Activated CD8-positive, alpha-beta T cell treated with anti-CD3 and anti-CD28 coated beads for 36 hours (primary cell): ENCODE data around the gene MB. TPM values are rescaled to one million over a fixed set of nuclear protein-coding genes. Genes with fewer than 3 reads are reported as not detected.

Source experiments
- ATAC-seq: fragments of 200-7000 bp; cut with Tn5 transposase; one replicate; pipeline ENCODE4 v1.10.0; 2021; ENCODE audit warnings: mild to moderate bottlenecking, moderate library complexity
- CTCF ChIA-PET: fragments of 350-600 bp; sonication (Branson Sonifier 250); formaldehyde crosslinking; loops from one replicate; lab custom pipeline; 2021; ENCODE audit warnings: antibody characterized with exemption; lab: Charles Lee
- POLR2A ChIA-PET: fragments of 350-600 bp; sonication (Branson Sonifier 250); formaldehyde crosslinking; loops from one replicate; lab custom pipeline; 2021; ENCODE audit warnings: antibody characterized with exemption; lab: Charles Lee
- DNase-seq: peaks from one replicate; pipeline ENCODE4 v3.0.0-alpha.2; 2020
- H3K27ac Mint-ChIP-seq: one replicate; pipeline ENCODE4 v1.8.0; 2021; ENCODE audit warnings: mild to moderate bottlenecking, mixed read lengths
- H3K27me3 Mint-ChIP-seq: one replicate; pipeline ENCODE4 v1.8.0; 2021; ENCODE audit warnings: mixed read lengths
- H3K36me3 Mint-ChIP-seq: one replicate; pipeline ENCODE4 v1.8.0; 2021; ENCODE audit warnings: low read depth, mixed read lengths
- H3K4me1 Mint-ChIP-seq: one replicate; pipeline ENCODE4 v1.8.0; 2021; ENCODE audit warnings: low read depth, mixed read lengths
- H3K4me3 Mint-ChIP-seq: one replicate; pipeline ENCODE4 v1.8.0; 2021; ENCODE audit warnings: mild to moderate bottlenecking, moderate library complexity, mixed read lengths
- H3K9me3 Mint-ChIP-seq: one replicate; pipeline ENCODE4 v1.8.0; 2021; ENCODE audit warnings: mixed read lengths
- CTCF ChIP-seq: fragments of 200-600 bp; IDR thresholded peaks from one replicate; pipeline ENCODE4 v1.8.0; 2022; ENCODE audit warnings: antibody characterized with exemption, mild to moderate bottlenecking
- intact Hi-C: fragments of 100-400 bp; cut with micrococcal nuclease; formaldehyde crosslinking; loops from one replicate; pipeline ENCODE4 v1.10.0; 2022
- total RNA-seq, 2 experiments: library from RNA; stranded (reverse); gene quantifications; one replicate each; pipeline ENCODE4 v1.2.3, GENCODE V29; 2021

The MB gene
- total RNA-seq, 2 experiments from 2014 or later: not detected

DNA sequence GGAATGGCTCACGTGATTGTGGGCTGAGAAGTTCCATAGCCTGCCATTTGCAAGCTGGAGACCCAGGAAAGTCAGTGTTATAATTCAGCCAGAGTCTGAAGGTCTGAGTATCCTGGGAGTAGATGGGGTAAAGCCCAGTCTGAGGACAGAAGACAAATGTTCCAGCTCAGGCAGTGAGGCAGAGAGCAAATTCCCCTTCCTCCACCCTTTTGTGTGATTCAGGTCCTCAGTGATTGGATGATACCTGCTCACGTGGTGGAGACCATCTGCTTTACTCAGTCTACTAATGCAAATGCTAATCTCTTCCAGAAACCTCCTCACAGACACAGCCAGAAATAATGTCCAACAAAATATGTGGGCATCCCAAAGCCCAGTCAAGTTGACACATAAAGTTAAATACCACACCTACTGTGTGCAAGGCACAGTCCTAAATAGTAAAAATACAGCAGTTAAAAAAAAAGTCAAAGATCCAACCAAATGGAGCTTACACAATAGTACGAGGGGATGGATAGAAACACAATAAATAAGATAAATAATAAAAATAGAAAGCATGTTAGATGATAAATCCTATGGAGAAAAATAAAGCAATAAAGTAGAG, 17.9 kb upstream of the MB start:
- ATAC-seq: no peak
- POLR2A ChIA-PET: interaction anchor here (1.0 to 6.6 kb wide), 2 partner anchors 14 to 45 kb away, joined by 3 to 29 read pairs; partner anchors contain the start of gene APOL6
- no peaks in the 10 kb centered on the region for H3K36me3 Mint-ChIP-seq
- no peak for DNase-seq
- H3K4me1 Mint-ChIP-seq: peaks cover 16% of the 10 kb centered on the region
- H3K27me3 Mint-ChIP-seq: no peaks in the 10 kb centered on the region
- no peak overlapping the region for H3K27ac Mint-ChIP-seq
- no peak for TF ChIP-seq CTCF
- H3K9me3 Mint-ChIP-seq: no peaks in the 10 kb centered on the region
- H3K4me3 Mint-ChIP-seq: no peak overlapping the region
- intact Hi-C loops: no loop called here
- CTCF ChIA-PET: interaction anchor here (0.7 to 2.1 kb wide), 5 partner anchors 11 to 489 kb away, joined by 3 to 6 read pairs (median 3); partner anchors contain the start of gene APOL6

- DNase-seq: no peak
- Mint-ChIP-seq H3K9me3 (peaks cover 1% of the 10 kb centered on the region), H3K27ac (no peak overlapping the region), H3K36me3 (no peaks in the 10 kb centered on the region), H3K4me1 (peaks cover 24% of the 10 kb centered on the region), H3K4me3 (no peak overlapping the region), H3K27me3 (no peaks in the 10 kb centered on the region)
- intact Hi-C loops: no loop called here
- POLR2A ChIA-PET: interaction anchor here (6.6 kb wide), 1 partner anchor 15 kb away, joined by 29 read pairs; the partner anchor contains the start of gene APOL6
- ATAC-seq: peak; percentile 53
- CTCF ChIA-PET: interaction anchor here (1.1 to 2.1 kb wide), 2 partner anchors 10 to 490 kb away, joined by 4 to 6 read pairs; no protein-coding TSS in a partner anchor
- no peak for TF ChIP-seq CTCF
Measured at GRCh38 chr22:35634015-35634414, 16.9 kb upstream of the MB start.

DNA sequence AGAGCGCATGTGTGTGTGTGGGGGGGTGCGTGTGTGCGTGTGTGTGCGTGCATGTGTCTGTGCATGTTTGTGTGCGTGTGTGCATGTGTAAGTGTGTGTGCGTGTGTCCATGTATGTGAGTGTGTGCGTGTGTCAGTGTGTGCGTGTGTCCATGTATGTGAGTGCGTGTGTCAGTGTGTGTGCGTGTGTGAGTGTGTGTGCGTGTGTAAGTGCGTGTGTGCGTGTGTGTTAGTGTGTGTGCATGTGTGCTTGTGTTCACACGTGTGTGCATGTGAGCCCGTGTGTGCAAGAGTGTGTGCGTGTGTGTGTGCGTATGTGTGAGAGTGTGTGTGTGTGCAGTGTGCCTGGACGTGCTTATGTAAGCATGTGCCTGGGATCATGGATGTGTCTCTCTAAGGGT, 16.4 kb upstream of the MB start:
- Mint-ChIP-seq H3K4me3 (no peak overlapping the region), H3K27ac (no peak overlapping the region), H3K36me3 (no peaks in the 10 kb centered on the region), H3K27me3 (no peaks in the 10 kb centered on the region), H3K4me1 (peaks cover 24% of the 10 kb centered on the region), H3K9me3 (peaks cover 3% of the 10 kb centered on the region)
- ChIA-PET CTCF (interaction anchor here (2.1 kb wide), 1 partner anchor 491 kb away, joined by 6 read pairs; no protein-coding TSS in a partner anchor), POLR2A (no interaction called here)
- no peak for TF ChIP-seq CTCF
- DNase-seq (no peak), ATAC-seq (no peak)
- intact Hi-C loops: no loop called here

GRCh38 chr22:35632935-35633334, 15.8 kb upstream of the MB start:
- no peak for DNase-seq
- H3K27ac Mint-ChIP-seq: no peak overlapping the region
- intact Hi-C loops: no loop called here
- H3K36me3 Mint-ChIP-seq: no peaks in the 10 kb centered on the region
- no peak for ATAC-seq
- H3K27me3 Mint-ChIP-seq: no peaks in the 10 kb centered on the region
- peaks cover 27% of the 10 kb centered on the region for H3K4me1 Mint-ChIP-seq
- no peak for TF ChIP-seq CTCF
- POLR2A ChIA-PET: interaction anchor here (0.6 to 3.8 kb wide), 2 partner anchors 15 to 44 kb away, joined by 3 to 31 read pairs; partner anchors contain the start of gene APOL6
- H3K4me3 Mint-ChIP-seq: no peak overlapping the region
- CTCF ChIA-PET: interaction anchor here (1.0 kb wide), 1 partner anchor 188 kb away, joined by 3 read pairs; no protein-coding TSS in a partner anchor
- H3K9me3 Mint-ChIP-seq: peaks cover 5% of the 10 kb centered on the region

DNA sequence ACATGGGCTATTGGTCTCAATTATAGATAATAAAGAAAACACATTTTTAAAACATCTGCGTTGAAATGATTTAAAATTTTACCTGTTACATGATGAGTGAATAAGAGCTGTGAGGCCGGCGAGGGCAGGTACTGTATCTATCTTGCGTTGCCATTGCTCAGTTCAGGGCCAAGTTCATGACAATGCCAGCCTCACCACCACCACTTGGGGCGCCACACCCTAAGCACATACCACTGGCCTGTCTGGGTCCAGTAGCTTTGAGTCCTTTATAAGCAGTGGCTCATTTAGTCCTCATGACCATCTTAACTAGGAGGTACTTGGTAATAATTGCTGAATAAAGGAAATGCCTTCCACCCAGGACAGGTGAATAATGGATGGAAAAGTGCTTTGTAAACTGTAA, 14.5 kb upstream of the MB start:
- DNase-seq (peak; percentile 64), ATAC-seq (no peak)
- intact Hi-C loops: no loop called here
- TF ChIP-seq CTCF: peak; percentile 50
- H3K4me1 Mint-ChIP-seq: peaks cover 38% of the 10 kb centered on the region
- H3K9me3 Mint-ChIP-seq: peaks cover 5% of the 10 kb centered on the region
- H3K4me3 Mint-ChIP-seq: no peak overlapping the region
- ChIA-PET CTCF (interaction anchor here (1.0 to 1.4 kb wide), 3 partner anchors 15 to 190 kb away, joined by 3 read pairs; partner anchors contain the start of gene MB), POLR2A (interaction anchor here (0.5 to 3.8 kb wide), 2 partner anchors 17 to 528 kb away, joined by 3 to 31 read pairs; partner anchors contain the start of gene APOL6)
- H3K27ac Mint-ChIP-seq: no peak overlapping the region
- H3K27me3 Mint-ChIP-seq: no peaks in the 10 kb centered on the region
- H3K36me3 Mint-ChIP-seq: no peaks in the 10 kb centered on the region
